H1 (cell line): ENCODE data around the gene HEXIM1. TPM values are rescaled to one million over a fixed set of nuclear protein-coding genes. Genes with fewer than 3 reads are reported as not detected.
A peak's percentile ranks its signal among the peaks of the same experiment; 100 is the strongest.

Experiments used
- CTCF ChIA-PET: fragments of 300-600 bp; sonication (Branson Sonifier 250); formaldehyde crosslinking; loops from one replicate; lab custom pipeline; 2021; ENCODE audit not compliant: partially characterized antibody; lab: Charles Lee
- POLR2A ChIA-PET: fragments of 300-600 bp; sonication (Branson Sonifier 250); formaldehyde crosslinking; loops from one replicate; lab custom pipeline; 2021; ENCODE audit warnings: inconsistent platforms; ENCODE audit not compliant: partially characterized antibody; lab: Charles Lee
- DNase-seq, 2 experiments: peaks; one replicate each; pipeline versions ENCODE4 v3.0.0 to v3.0.0-alpha.2; 2010 to 2022; ENCODE audit warnings: low spot score in 2 of 2, low read depth in 1 of 2, mixed read lengths in 1 of 2
- FAIRE-seq: peaks from 2 replicates; lab custom pipeline; 2011; peaks lifted over from hg19 to GRCh38; lab: Jason Lieb, UNC
- H2AFZ ChIP-seq: 2 replicates; pipeline ENCODE4 v1.8.1; 2012; ENCODE audit warnings: low read length, inconsistent platforms
- H2AK5ac ChIP-seq: 2 replicates; pipeline ENCODE4 v1.6.1; 2013; ENCODE audit warnings: low read depth, low read length
- H2BK120ac ChIP-seq: replicated peaks from 2 replicates; pipeline ENCODE3; 2013; ENCODE audit warnings: low read depth, low read length, inconsistent platforms
- H2BK12ac ChIP-seq: 2 replicates; pipeline ENCODE4 v1.6.1; 2013; ENCODE audit warnings: low read depth, low read length
- H2BK15ac ChIP-seq: 2 replicates; pipeline ENCODE4 v1.6.1; 2013; ENCODE audit warnings: low read length
- H2BK20ac ChIP-seq: 2 replicates; pipeline ENCODE4 v1.6.1; 2013; ENCODE audit warnings: low read length
- H2BK5ac ChIP-seq: 2 replicates; pipeline ENCODE4 v1.6.1; 2013; ENCODE audit warnings: low read depth, low read length
- H3K14ac ChIP-seq: 2 replicates; pipeline ENCODE4 v1.6.1; 2013; ENCODE audit warnings: inconsistent platforms; ENCODE audit not compliant: insufficient read length
- H3K18ac ChIP-seq: 2 replicates; pipeline ENCODE4 v1.6.1; 2013; ENCODE audit warnings: low read length; ENCODE audit errors: extremely low read depth
- H3K23ac ChIP-seq: 2 replicates; pipeline ENCODE4 v1.6.1; 2013; ENCODE audit warnings: inconsistent platforms; ENCODE audit not compliant: insufficient read length
- H3K23me2 ChIP-seq: 2 replicates; pipeline ENCODE4 v1.6.1; 2013; ENCODE audit warnings: low read depth, low read length
- H3K27ac ChIP-seq: 2 replicates; pipeline ENCODE4 v1.6.1; 2011; ENCODE audit warnings: low read depth, low read length, inconsistent platforms
- H3K27me3 ChIP-seq, 4 experiments: replicated peaks in 1 of 4; 1 replicate in 1 of 4; 2 replicates in 3 of 4; pipeline versions ENCODE4 v1.6.1 to v1.8.1; 2011 to 2013; ENCODE audit warnings: low read length in 3 of 4, mild to moderate bottlenecking in 3 of 4, inconsistent platforms in 2 of 4, mixed read lengths in 2 of 4, moderate library complexity in 1 of 4; ENCODE audit not compliant: control insufficient read depth in 3 of 4, insufficient read depth in 3 of 4; ENCODE audit errors: extremely low read depth in 1 of 4
- H3K36me3 ChIP-seq, 4 experiments: 2 replicates each; pipeline versions ENCODE4 v1.6.1 to v1.8.1; 2011 to 2013; ENCODE audit warnings: mild to moderate bottlenecking in 4 of 4, low read length in 3 of 4, moderate library complexity in 2 of 4, control low read depth in 1 of 4, inconsistent platforms in 1 of 4; ENCODE audit not compliant: insufficient read depth in 4 of 4, control insufficient read depth in 2 of 4
- H3K4ac ChIP-seq: replicated peaks from 2 replicates; pipeline ENCODE3; 2013; ENCODE audit warnings: low read length, low read depth, mixed read lengths, inconsistent platforms; ENCODE audit not compliant: insufficient read length
- H3K4me1 ChIP-seq, 4 experiments: replicated peaks in 1 of 4; 1 replicate in 1 of 4; 2 replicates in 3 of 4; pipeline versions ENCODE4 v1.6.1 to v1.8.1; 2011 to 2013; ENCODE audit warnings: low read length in 3 of 4, inconsistent platforms in 2 of 4, mixed read lengths in 1 of 4; ENCODE audit not compliant: insufficient read depth in 4 of 4, control insufficient read depth in 3 of 4
- H3K4me2 ChIP-seq, 2 experiments: 2 replicates each; pipeline versions ENCODE4 v1.6.1 to v1.8.1; 2011 to 2013; ENCODE audit warnings: low read depth in 2 of 2, low read length in 2 of 2, control low read depth in 1 of 2, inconsistent platforms in 1 of 2, mild to moderate bottlenecking in 1 of 2; ENCODE audit not compliant: insufficient read depth in 1 of 2
- H3K4me3 ChIP-seq, 4 experiments: fragments of 200-600, 300-600 bp in 1 of 4; sonication (generic), shearing (Covaris generic), sonication (Bioruptor Twin) in 1 of 4; 2 replicates each; pipeline versions ENCODE4 v1.5.1 to v1.8.1; 2011 to 2016; ENCODE audit warnings: low read length in 4 of 4, low read depth in 3 of 4, control low read depth in 2 of 4, inconsistent platforms in 2 of 4, mild to moderate bottlenecking in 2 of 4, mixed read lengths in 1 of 4, moderate library complexity in 1 of 4; ENCODE audit not compliant: insufficient read depth in 2 of 4; ENCODE audit errors: extremely low read depth in 1 of 4
- H3K56ac ChIP-seq: replicated peaks from 2 replicates; pipeline ENCODE3; 2013; ENCODE audit warnings: low read depth, mild to moderate bottlenecking, mixed read lengths, low read length, inconsistent platforms; ENCODE audit not compliant: insufficient read length
- H3K79me1 ChIP-seq: 2 replicates; pipeline ENCODE4 v1.6.1; 2013; ENCODE audit warnings: low read depth, low read length, control low read depth
- H3K79me2 ChIP-seq, 2 experiments: 2 replicates each; pipeline versions ENCODE4 v1.6.1 to v1.8.1; 2012 to 2013; ENCODE audit warnings: low read length in 2 of 2, mild to moderate bottlenecking in 2 of 2, inconsistent platforms in 1 of 2; ENCODE audit not compliant: insufficient read depth in 2 of 2, control insufficient read depth in 1 of 2
- H3K9ac ChIP-seq, 4 experiments: replicated peaks in 1 of 4; 1 replicate in 1 of 4; 2 replicates in 3 of 4; pipeline versions ENCODE4 v1.6.1 to v1.8.1; 2011 to 2013; ENCODE audit warnings: low read depth in 3 of 4, low read length in 3 of 4, control low read depth in 2 of 4, mild to moderate bottlenecking in 2 of 4, moderate library complexity in 2 of 4, inconsistent platforms in 1 of 4; ENCODE audit errors: extremely low read depth in 1 of 4
- H3K9me3 ChIP-seq, 2 experiments: 2 replicates each; pipeline versions ENCODE4 v1.6.1 to v1.8.1; 2012 to 2013; ENCODE audit warnings: mild to moderate bottlenecking in 2 of 2, moderate library complexity in 2 of 2, control low read depth in 1 of 2, inconsistent platforms in 1 of 2, low read depth in 1 of 2, low read length in 1 of 2, mixed read lengths in 1 of 2; ENCODE audit not compliant: insufficient read depth in 2 of 2
- H4K20me1 ChIP-seq, 2 experiments: replicated peaks in 1 of 2; 2 replicates each; pipeline versions ENCODE3 to v1.8.1; 2011 to 2013; ENCODE audit warnings: inconsistent platforms in 2 of 2, low read length in 2 of 2, mild to moderate bottlenecking in 1 of 2; ENCODE audit not compliant: insufficient read depth in 2 of 2, control insufficient read depth in 1 of 2
- H4K5ac ChIP-seq: 2 replicates; pipeline ENCODE4 v1.6.1; 2013; ENCODE audit warnings: low read length, low read depth, mixed read lengths, inconsistent platforms; ENCODE audit not compliant: insufficient read length
- H4K8ac ChIP-seq: 2 replicates; pipeline ENCODE4 v1.8.0; 2013; ENCODE audit warnings: mild to moderate bottlenecking, moderate library complexity, low read length, inconsistent platforms; ENCODE audit not compliant: insufficient read depth; ENCODE audit errors: extremely low read depth
- H4K91ac ChIP-seq: replicated peaks from 2 replicates; pipeline ENCODE3; 2013; ENCODE audit warnings: low read length, mixed read lengths, inconsistent platforms; ENCODE audit not compliant: insufficient read length
- CBX8 ChIP-seq: fragments of 300-800, 300-1000 bp; sonication (generic); IDR thresholded peaks from 2 replicates; pipeline ENCODE4 v1.7.1; 2016; ENCODE audit warnings: low read depth, low read length, borderline replicate concordance
- GTF2F1 ChIP-seq: IDR thresholded peaks from 2 replicates; pipeline ENCODE4 v1.6.1; 2012; ENCODE audit warnings: low read depth, low read length, improper control_type of control experiment, borderline replicate concordance
- HDAC6 ChIP-seq: IDR thresholded peaks from one replicate; pipeline ENCODE4 v1.7.1; 2012; ENCODE audit warnings: low read depth, mild to moderate bottlenecking, inconsistent platforms, low read length, moderate library complexity
- KDM1A ChIP-seq: fragments of 200-600, 300-600 bp; sonication (generic); IDR thresholded peaks from 2 replicates; pipeline ENCODE4 v1.7.1; 2016; ENCODE audit warnings: mild to moderate bottlenecking, low read length, borderline replicate concordance
- POLR2AphosphoS5 ChIP-seq: IDR thresholded peaks from 2 replicates; pipeline ENCODE4 v1.6.1; 2011; ENCODE audit warnings: low read depth, low read length
- SP1 ChIP-seq: IDR thresholded peaks from 2 replicates; pipeline ENCODE4 v1.6.1; 2011; ENCODE audit warnings: low read depth, low read length
- WGBS, 2 experiments: shearing (Covaris generic) in 1 of 2; methylation state at CpG; one replicate each; pipeline versions ENCODE4 v1.1.6 to v1.1.7; 2013 to 2015; ENCODE audit warnings: low lambda C conversion rate in 2 of 2, mixed read lengths in 2 of 2, inconsistent platforms in 1 of 2, low coverage in 1 of 2, missing lambda C conversion rate in 1 of 2; ENCODE audit not compliant: insufficient replicate concordance in 2 of 2, insufficient coverage in 1 of 2, insufficient read length in 1 of 2; ENCODE audit errors: extremely low coverage in 1 of 2, missing lambda C conversion rate in 1 of 2; 5-methylcytosine and 5-hydroxymethylcytosine counted together
- long read RNA-seq, 2 experiments: library from RNA in 1 of 2; library from capped mRNA in 1 of 2; stranded (forward); transcript quantifications; one replicate each; pipeline ENCODE4 v2.0.0, GENCODE V29; 2021; ENCODE audit warnings: inconsistent platforms in 1 of 2
- polyA minus RNA-seq, 3 experiments: library from RNA; depleted of rRNA, polyadenylated mRNA; stranded (reverse); fragments of >200 nt; gene quantifications; 1 replicate in 2 of 3; 2 replicates in 1 of 3; pipeline ENCODE4 v1.2.3, GENCODE V29; 2011
- polyA plus RNA-seq, 7 experiments: library from polyadenylated mRNA; depleted of rRNA in 3 of 7; stranded (reverse) in 5 of 7; unstranded in 2 of 7; fragments of >200 nt in 5 of 7; fragments of 200-250 nt in 2 of 7; gene quantifications; 1 replicate in 5 of 7; 2 replicates in 1 of 7; 4 replicates in 1 of 7; pipeline versions ENCODE4 v1.2.1 to v1.2.3, GENCODE V29; 2011 to 2013; ENCODE audit warnings: missing spikeins in 2 of 7, mixed read lengths in 2 of 7
- total RNA-seq: library from RNA; stranded (reverse); fragmentation: NEBNext Ultra II Directional; extraction: Animal tissue kit (Norgen Biotek cat#: 25700); gene quantifications from 2 replicates; pipeline ENCODE4 v1.2.1, GENCODE V29; 2021
- TF ChIP-seq, protein P1 (sequence below): IDR thresholded peaks from 2 replicates; pipeline ENCODE4 v1.6.1; 2011; ENCODE audit warnings: low read depth, mild to moderate bottlenecking, low read length; ENCODE audit not compliant: insufficient read depth

HEXIM1 gene
- 36.9 and 38.3 TPM in 2 replicates for total RNA-seq
- polyA plus RNA-seq (2011; rRNA removed): 9.1 and 11.1 TPM in 2 replicates
- polyA plus RNA-seq (2011; cell fraction: cytosol; rRNA removed): 14.0 TPM
- polyA plus RNA-seq (2011; cell fraction: nucleus; rRNA removed): 10.2 TPM
- 16.8 to 21.8 TPM (median 20.6 TPM) in 4 replicates for polyA plus RNA-seq (2012, experiment 1 of 2)
- 7.1 TPM for polyA plus RNA-seq (2012, experiment 2 of 2)
- polyA plus RNA-seq (2013, experiment 1 of 2): 18.9 TPM
- 18.6 TPM for polyA plus RNA-seq (2013, experiment 2 of 2)
- polyA minus RNA-seq (2011; rRNA and poly(A)+ RNA removed): 2.5 and 3.5 TPM in 2 replicates
- polyA minus RNA-seq (2011; cell fraction: cytosol; rRNA and poly(A)+ RNA removed): 6.5 TPM
- polyA minus RNA-seq (2011; cell fraction: nucleus; rRNA and poly(A)+ RNA removed): 7.7 TPM
- long read RNA-seq, experiment 1, transcript HEXIM1-201 (1 exons, 3,600 nt): major isoform, 27 of 27 reads
- long read RNA-seq, experiment 1, partial matches to known transcripts: 0 of 27 reads
- long read RNA-seq, experiment 1, other reads (novel, unspliced or antisense): 0 of 27 reads
- long read RNA-seq, experiment 2, transcript HEXIM1-201 (1 exons, 3,600 nt): major isoform, 6 of 7 reads
- long read RNA-seq, experiment 2, partial matches to known transcripts: 0 of 7 reads
- long read RNA-seq, experiment 2, other reads (novel, unspliced or antisense): 1 of 7 reads

- Histone ChIP-seq H2AK5ac (no peak within 1 kb of the TSS), H3K23ac (no peak within 1 kb of the TSS), H3K27ac (peak within 1 kb of the TSS; percentile 99), H2BK20ac (no peak within 1 kb of the TSS), H3K4ac (peak within 1 kb of the TSS; percentile 57), H3K23me2 (peaks cover 21% of the 10 kb centered on the region), H3K14ac (no peak within 1 kb of the TSS), H4K5ac (peak within 1 kb of the TSS; percentile 95), H2BK15ac (peak within 1 kb of the TSS; percentile 53; the same call in 1 of the 2 replicates), H3K4me3 (peak within 1 kb of the TSS; percentile 77 to 93 (median 88)), H3K9ac (peak within 1 kb of the TSS; percentile 88 to 96 (median 94)), H2BK120ac (peak within 1 kb of the TSS; percentile 71), H3K79me1 (peaks cover 3% of the 10 kb centered on the region; the same call in 1 of the 2 replicates), H3K79me2 (peaks cover 0 to 26% of the 10 kb centered on the region in 2 experiments; a peak in 2 of 4 replicates), H3K4me2 (peak within 1 kb of the TSS; percentile 70 to 86), H3K18ac (peak within 1 kb of the TSS; percentile 93), H4K8ac (peak within 1 kb of the TSS; percentile 69; the same call in 1 of the 2 replicates), H4K91ac (peak within 1 kb of the TSS; percentile 81), H3K56ac (peak within 1 kb of the TSS; percentile 77), H2AFZ (peak within 1 kb of the TSS; percentile 27; the same call in 1 of the 2 replicates), H2BK5ac (peak within 1 kb of the TSS; percentile 96), H3K4me1 (peaks cover 3 to 17% (median 13%) of the 10 kb centered on the region in 4 experiments), H3K27me3 (no peaks in the 10 kb centered on the region), H4K20me1 (peaks cover 5 to 10% of the 10 kb centered on the region in 2 experiments), H3K9me3 (no peaks in the 10 kb centered on the region), H3K36me3 (no peaks in the 10 kb centered on the region), H2BK12ac (peak within 1 kb of the TSS; percentile 82; the same call in 1 of the 2 replicates)
- CTCF ChIA-PET: interaction anchor here (0.6 to 9.4 kb wide), 21 partner anchors 9 to 694 kb away, joined by 3 to 187 read pairs (median 6); partner anchors contain the start of genes ACBD4, EFTUD2, FMNL1 and HEXIM2
- FAIRE-seq (peak; percentile 24), DNase-seq (peak; percentile 98 to 100)
- 2% methylated on average over 52 of the region's 58 CpGs; no CpG with 5 or more reads in 1 of the 2 experiments for WGBS, 2 experiments
- POLR2A ChIA-PET: interaction anchor here (0.6 to 20.3 kb wide), 77 partner anchors 16 to 284 kb away, joined by 3 to 1076 read pairs (median 4); partner anchors contain the start of genes ACBD4, EFTUD2, FMNL1 and HEXIM2
- TF ChIP-seq SP1 (peak; percentile 51), HDAC6 (peak; percentile 58), GTF2F1 (peak; percentile 98), KDM1A (0 out of 2 replicates have a peak, but pooled peaks have one; percentile 20), POLR2AphosphoS5 (peak; percentile 100), CBX8 (no peak)
- TF ChIP-seq, protein P1, sequence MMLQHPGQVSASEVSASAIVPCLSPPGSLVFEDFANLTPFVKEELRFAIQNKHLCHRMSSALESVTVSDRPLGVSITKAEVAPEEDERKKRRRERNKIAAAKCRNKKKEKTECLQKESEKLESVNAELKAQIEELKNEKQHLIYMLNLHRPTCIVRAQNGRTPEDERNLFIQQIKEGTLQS: no peak
These were observed at the start of gene HEXIM1 for GRCh38 chr17:45148183-45149036. HEXIM1 (plus strand) TSS chr17:45148475; CDS start chr17:45149191, 716 bp downstream.
